ENCODE results near the gene STAU1.
"Not testable (repeated sequence)": the region's sequence is repeated elsewhere in the genome, so short reads cannot be mapped to it uniquely, and the experiment has no call there.

STAU1 gene

DNA sequence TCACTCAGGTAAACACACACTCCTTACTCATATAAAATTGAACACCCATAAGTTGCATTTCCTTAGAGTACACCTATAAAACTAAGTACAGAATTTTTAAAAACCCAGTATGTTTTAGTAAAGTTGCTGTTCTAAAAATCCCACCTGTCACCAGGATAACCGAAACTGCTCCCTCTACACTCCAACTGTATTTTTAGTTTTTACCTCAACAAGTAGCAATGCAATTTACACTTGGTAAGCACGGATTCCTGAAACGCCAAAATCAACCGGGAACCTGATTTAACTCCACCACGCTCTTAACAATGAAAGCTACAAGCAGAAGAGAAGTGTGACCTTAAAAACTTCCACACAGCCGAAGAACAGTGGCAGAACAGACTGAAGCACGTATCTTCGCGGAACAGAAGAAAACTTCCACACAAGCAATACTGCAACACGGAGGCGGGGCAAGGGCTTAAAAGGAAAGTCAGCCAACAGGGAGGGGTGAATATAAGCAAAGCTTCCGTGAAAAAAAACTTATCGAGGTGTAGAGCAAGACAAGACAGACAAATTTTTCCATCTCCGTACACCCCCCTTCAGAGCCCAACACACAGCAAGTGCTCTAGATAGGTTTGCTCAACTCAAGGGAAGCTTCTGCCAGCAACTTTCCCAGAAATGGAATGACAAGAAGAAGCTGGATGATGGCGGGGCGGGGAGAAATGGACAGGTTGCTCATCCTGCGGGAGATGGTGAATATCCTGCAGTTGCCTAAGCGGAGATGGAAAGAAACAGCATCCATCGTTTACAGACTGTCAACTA, 1.4 kb downstream of the STAU1 start:
- H3K4me1 ChIP-seq (ENCODE audit: low read depth, poor library complexity, severe bottlenecking) = peaks cover 35% of the 10 kb centered on the region
- peaks cover 22% of the 10 kb centered on the region for H4K20me1 ChIP-seq (ENCODE audit: insufficient read depth)
- H3K79me2 ChIP-seq (ENCODE audit: insufficient read depth, low read depth) = peaks cover 58% of the 10 kb centered on the region
- no peaks in the 10 kb centered on the region for H3K36me3 ChIP-seq (ENCODE audit: insufficient read depth)
- peak overlapping the region; percentile 49; the same call in 1 of the 2 replicates for H3K9ac ChIP-seq
- H3K27me3 ChIP-seq (ENCODE audit: insufficient read depth, low read depth) = no peaks in the 10 kb centered on the region
- peak overlapping the region; percentile 77 for H3K4me2 ChIP-seq
- H2AFZ ChIP-seq (ENCODE audit: low read depth) = 0 out of 2 replicates have a peak overlapping the region, but pooled peaks have one; percentile 5
- H3K27ac ChIP-seq = peak overlapping the region; percentile 56; the same call in 1 of the 2 replicates
- H3K4me3 ChIP-seq (IDR thresholded peaks at IDR 0.05; ENCODE audit: insufficient read depth, low read depth, low read length) = no peak overlapping the region
- TF ChIP-seq, protein P1, sequence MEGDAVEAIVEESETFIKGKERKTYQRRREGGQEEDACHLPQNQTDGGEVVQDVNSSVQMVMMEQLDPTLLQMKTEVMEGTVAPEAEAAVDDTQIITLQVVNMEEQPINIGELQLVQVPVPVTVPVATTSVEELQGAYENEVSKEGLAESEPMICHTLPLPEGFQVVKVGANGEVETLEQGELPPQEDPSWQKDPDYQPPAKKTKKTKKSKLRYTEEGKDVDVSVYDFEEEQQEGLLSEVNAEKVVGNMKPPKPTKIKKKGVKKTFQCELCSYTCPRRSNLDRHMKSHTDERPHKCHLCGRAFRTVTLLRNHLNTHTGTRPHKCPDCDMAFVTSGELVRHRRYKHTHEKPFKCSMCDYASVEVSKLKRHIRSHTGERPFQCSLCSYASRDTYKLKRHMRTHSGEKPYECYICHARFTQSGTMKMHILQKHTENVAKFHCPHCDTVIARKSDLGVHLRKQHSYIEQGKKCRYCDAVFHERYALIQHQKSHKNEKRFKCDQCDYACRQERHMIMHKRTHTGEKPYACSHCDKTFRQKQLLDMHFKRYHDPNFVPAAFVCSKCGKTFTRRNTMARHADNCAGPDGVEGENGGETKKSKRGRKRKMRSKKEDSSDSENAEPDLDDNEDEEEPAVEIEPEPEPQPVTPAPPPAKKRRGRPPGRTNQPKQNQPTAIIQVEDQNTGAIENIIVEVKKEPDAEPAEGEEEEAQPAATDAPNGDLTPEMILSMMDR (conservative IDR thresholded peaks at IDR 0.05; ENCODE audit: low read depth, low read length) = no peak

DNA sequence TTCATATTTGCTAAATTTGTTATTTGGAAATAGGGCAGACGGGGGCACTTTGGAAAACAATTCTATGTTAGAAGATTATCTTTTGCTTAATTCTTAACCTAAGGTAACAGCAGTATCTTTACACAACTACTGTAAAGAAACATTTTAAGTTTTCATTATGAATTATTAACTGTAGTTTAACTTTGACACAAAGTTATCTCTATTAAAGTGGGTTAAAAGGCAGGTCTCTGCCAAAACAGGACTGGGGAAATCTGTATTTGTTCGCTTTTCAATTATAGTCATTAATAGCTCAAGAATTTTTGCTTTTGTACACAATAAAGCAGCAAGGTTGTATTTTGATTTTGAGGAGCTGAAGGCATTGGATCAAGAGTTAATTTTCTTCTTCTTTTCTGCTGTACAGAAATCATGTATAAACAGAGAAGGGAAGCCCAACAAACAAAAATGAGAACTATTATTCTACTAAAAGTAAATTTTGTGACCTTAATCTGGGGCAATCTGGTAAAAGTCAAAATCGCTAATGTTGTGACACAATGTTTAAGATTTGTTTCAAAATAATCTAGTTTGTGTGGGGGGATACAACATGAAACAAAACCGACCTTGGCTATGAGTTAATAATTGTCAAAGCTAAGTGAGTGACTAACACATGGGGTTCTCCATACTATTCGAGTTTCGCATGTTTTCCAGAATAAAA, 2.9 kb downstream of the STAU1 start:
- peak overlapping the region; percentile 77; the same call in 1 of the 2 replicates for H3K4me2 ChIP-seq
- TF ChIP-seq, protein P1 (conservative IDR thresholded peaks at IDR 0.05; ENCODE audit: low read depth, low read length) = no peak
- H3K9ac ChIP-seq = no peak overlapping the region
- H2AFZ ChIP-seq (ENCODE audit: low read depth) = no peak overlapping the region
- no peak overlapping the region for H3K4me3 ChIP-seq (IDR thresholded peaks at IDR 0.05; ENCODE audit: insufficient read depth, low read depth, low read length)
- no peak overlapping the region for H3K27ac ChIP-seq
- H3K36me3 ChIP-seq (ENCODE audit: insufficient read depth) = no peaks in the 10 kb centered on the region
- H3K4me1 ChIP-seq (ENCODE audit: low read depth, poor library complexity, severe bottlenecking) = peaks cover 39% of the 10 kb centered on the region
- H4K20me1 ChIP-seq (ENCODE audit: insufficient read depth) = peaks cover 28% of the 10 kb centered on the region
- H3K79me2 ChIP-seq (ENCODE audit: insufficient read depth, low read depth) = peaks cover 73% of the 10 kb centered on the region
- no peaks in the 10 kb centered on the region for H3K27me3 ChIP-seq (ENCODE audit: insufficient read depth, low read depth)

DNA sequence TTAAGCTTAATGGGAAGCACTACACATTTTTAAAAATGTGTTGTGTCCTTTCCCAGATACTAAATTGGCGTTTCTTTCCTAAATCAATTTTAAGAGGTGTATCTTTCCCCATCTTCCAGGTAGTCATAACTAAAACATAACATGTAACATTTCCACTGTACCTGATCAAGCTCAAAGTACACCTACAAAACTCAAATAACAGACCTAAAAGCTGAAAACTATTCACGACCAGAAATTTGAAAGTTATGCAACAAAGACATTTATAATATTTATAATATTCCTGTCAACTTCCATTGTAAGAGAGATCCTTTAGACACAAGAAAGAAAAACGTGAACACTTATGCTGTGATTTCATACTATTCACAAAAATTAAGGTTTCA, 3.5 kb downstream of the STAU1 start:
- Histone ChIP-seq H3K9ac (no peak overlapping the region), H3K27ac (no peak overlapping the region), H3K79me2 (ENCODE audit: insufficient read depth, low read depth) (peaks cover 78% of the 10 kb centered on the region), H3K4me1 (ENCODE audit: low read depth, poor library complexity, severe bottlenecking) (peaks cover 44% of the 10 kb centered on the region), H4K20me1 (ENCODE audit: insufficient read depth) (peaks cover 32% of the 10 kb centered on the region), H3K4me3 (IDR thresholded peaks at IDR 0.05; ENCODE audit: insufficient read depth, low read depth, low read length) (no peak overlapping the region), H3K4me2 (0 out of 2 replicates have a peak overlapping the region, but pooled peaks have one; percentile 77), H3K27me3 (ENCODE audit: insufficient read depth, low read depth) (no peaks in the 10 kb centered on the region), H2AFZ (ENCODE audit: low read depth) (no peak overlapping the region), H3K36me3 (ENCODE audit: insufficient read depth) (no peaks in the 10 kb centered on the region)
- TF ChIP-seq, protein P1 (conservative IDR thresholded peaks at IDR 0.05; ENCODE audit: low read depth, low read length) = no peak

DNA sequence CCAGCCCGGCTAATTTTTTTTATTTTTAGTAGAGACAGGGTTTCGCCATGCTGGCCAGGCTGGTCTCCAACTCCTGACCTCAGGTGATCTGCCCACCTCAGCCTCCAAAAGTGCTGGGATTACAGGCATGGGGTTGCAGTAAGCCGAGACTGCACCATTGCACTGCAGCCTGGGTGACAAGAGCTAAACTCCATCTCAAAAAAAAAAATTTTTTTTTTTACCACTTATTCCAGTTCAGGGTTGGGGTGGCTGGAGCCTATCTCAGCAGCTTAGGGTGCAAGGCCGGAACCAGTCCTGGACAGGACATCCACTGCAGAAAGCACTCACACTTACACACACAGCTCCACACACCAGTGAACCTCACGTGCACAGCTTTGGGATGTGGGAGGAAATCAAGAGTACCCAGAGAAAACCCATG, 4.0 kb downstream of the STAU1 start:
- not testable (repeated sequence) for H3K27ac ChIP-seq; H3K9ac ChIP-seq; H3K36me3 ChIP-seq (ENCODE audit: insufficient read depth); H2AFZ ChIP-seq (ENCODE audit: low read depth); H3K4me2 ChIP-seq; H3K27me3 ChIP-seq (ENCODE audit: insufficient read depth, low read depth); H3K4me3 ChIP-seq (IDR thresholded peaks at IDR 0.05; ENCODE audit: insufficient read depth, low read depth, low read length)
- peaks cover 84% of the 10 kb centered on the region for H3K79me2 ChIP-seq (ENCODE audit: insufficient read depth, low read depth)
- peaks cover 32% of the 10 kb centered on the region for H4K20me1 ChIP-seq (ENCODE audit: insufficient read depth)
- peaks cover 50% of the 10 kb centered on the region for H3K4me1 ChIP-seq (ENCODE audit: low read depth, poor library complexity, severe bottlenecking)
